Measurements from ENCODE around the gene KCNAB2.

DNA sequence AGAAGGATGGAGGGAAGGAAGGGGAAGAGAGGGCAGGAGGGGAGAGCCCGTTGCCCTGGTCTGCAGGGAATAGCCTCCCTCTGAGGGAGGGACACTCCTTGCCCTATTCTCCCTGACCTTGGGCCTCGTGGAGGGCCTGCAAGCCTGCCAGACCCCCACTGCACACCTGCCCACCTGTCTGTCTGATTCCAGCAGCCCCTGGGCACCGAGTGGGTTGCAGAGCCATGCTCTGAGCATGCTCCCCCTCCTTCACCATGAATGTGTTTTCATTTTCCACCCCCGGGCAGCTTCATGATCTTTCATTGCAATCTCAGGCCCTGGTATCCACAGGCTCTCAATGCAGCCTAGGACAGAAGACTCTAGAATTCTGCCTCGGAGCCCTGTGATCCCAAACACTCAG is 48.4 kb upstream of the KCNAB2 start:
- TF ChIP-seq, protein P1, sequence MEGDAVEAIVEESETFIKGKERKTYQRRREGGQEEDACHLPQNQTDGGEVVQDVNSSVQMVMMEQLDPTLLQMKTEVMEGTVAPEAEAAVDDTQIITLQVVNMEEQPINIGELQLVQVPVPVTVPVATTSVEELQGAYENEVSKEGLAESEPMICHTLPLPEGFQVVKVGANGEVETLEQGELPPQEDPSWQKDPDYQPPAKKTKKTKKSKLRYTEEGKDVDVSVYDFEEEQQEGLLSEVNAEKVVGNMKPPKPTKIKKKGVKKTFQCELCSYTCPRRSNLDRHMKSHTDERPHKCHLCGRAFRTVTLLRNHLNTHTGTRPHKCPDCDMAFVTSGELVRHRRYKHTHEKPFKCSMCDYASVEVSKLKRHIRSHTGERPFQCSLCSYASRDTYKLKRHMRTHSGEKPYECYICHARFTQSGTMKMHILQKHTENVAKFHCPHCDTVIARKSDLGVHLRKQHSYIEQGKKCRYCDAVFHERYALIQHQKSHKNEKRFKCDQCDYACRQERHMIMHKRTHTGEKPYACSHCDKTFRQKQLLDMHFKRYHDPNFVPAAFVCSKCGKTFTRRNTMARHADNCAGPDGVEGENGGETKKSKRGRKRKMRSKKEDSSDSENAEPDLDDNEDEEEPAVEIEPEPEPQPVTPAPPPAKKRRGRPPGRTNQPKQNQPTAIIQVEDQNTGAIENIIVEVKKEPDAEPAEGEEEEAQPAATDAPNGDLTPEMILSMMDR (IDR thresholded peaks at IDR 0.05) = no peak
- no peak for TF ChIP-seq POLR2A (IDR thresholded peaks at IDR 0.05)

Data from right lobe of liver (tissue), 4 donors.